Trophoblast cell (in vitro differentiated cells and primary cell): ENCODE data around the gene RBL1.
"Not testable (repeated sequence)": the region's sequence is repeated elsewhere in the genome, so short reads cannot be mapped to it uniquely, and the experiment has no call there.

Source experiments
- DNase-seq, 2 donors: peaks; one replicate each; pipeline ENCODE4 v3.0.0-alpha.2; 2016
- H2AFZ ChIP-seq: 2 replicates; pipeline ENCODE4 v1.6.1; 2013; ENCODE audit warnings: low read length, moderate library complexity, mild to moderate bottlenecking; ENCODE audit not compliant: insufficient read depth, poor library complexity
- H2AK5ac ChIP-seq: 2 replicates; pipeline ENCODE4 v1.6.1; 2013; ENCODE audit warnings: mild to moderate bottlenecking, low read length
- H2BK120ac ChIP-seq: 2 replicates; pipeline ENCODE4 v1.6.1; 2013; ENCODE audit warnings: low read length, mild to moderate bottlenecking, moderate library complexity; ENCODE audit not compliant: insufficient read depth, poor library complexity
- H2BK12ac ChIP-seq: 2 replicates; pipeline ENCODE4 v1.6.1; 2013; ENCODE audit warnings: mild to moderate bottlenecking, low read length, moderate library complexity
- H2BK5ac ChIP-seq: 2 replicates; pipeline ENCODE4 v1.6.1; 2013; ENCODE audit warnings: low read length, low read depth, moderate library complexity, mild to moderate bottlenecking; ENCODE audit not compliant: poor library complexity
- H3K14ac ChIP-seq: 2 replicates; pipeline ENCODE4 v1.6.1; 2013; ENCODE audit warnings: mild to moderate bottlenecking, low read length
- H3K18ac ChIP-seq: 2 replicates; pipeline ENCODE4 v1.6.1; 2013; ENCODE audit warnings: mild to moderate bottlenecking, low read length
- H3K23ac ChIP-seq: 2 replicates; pipeline ENCODE4 v1.6.1; 2013; ENCODE audit warnings: low read length
- H3K27ac ChIP-seq: 2 replicates; pipeline ENCODE4 v1.5.1; 2013; ENCODE audit warnings: low read depth, mild to moderate bottlenecking, inconsistent platforms, low read length, moderate library complexity
- H3K27me3 ChIP-seq: 2 replicates; pipeline ENCODE4 v1.6.1; 2013; ENCODE audit warnings: inconsistent platforms, mild to moderate bottlenecking, low read length, moderate library complexity; ENCODE audit not compliant: insufficient read depth
- H3K36me3 ChIP-seq, 2 experiments: 1 replicate in 1 of 2; 2 replicates in 1 of 2; pipeline ENCODE4 v1.6.1; 2013; ENCODE audit warnings: low read length in 2 of 2, mild to moderate bottlenecking in 2 of 2, moderate library complexity in 1 of 2; ENCODE audit not compliant: insufficient read depth in 2 of 2, control insufficient read depth in 1 of 2
- H3K4ac ChIP-seq: 2 replicates; pipeline ENCODE4 v1.6.1; 2013; ENCODE audit warnings: low read depth, mild to moderate bottlenecking, low read length, moderate library complexity
- H3K4me1 ChIP-seq, 2 experiments: 1 replicate in 1 of 2; 2 replicates in 1 of 2; pipeline ENCODE4 v1.6.1; 2013; ENCODE audit warnings: low read length in 2 of 2, mild to moderate bottlenecking in 2 of 2, moderate library complexity in 1 of 2; ENCODE audit not compliant: insufficient read depth in 2 of 2, control insufficient read depth in 1 of 2
- H3K4me2 ChIP-seq: 2 replicates; pipeline ENCODE4 v1.6.1; 2013; ENCODE audit warnings: inconsistent platforms, mild to moderate bottlenecking, low read length, moderate library complexity
- H3K4me3 ChIP-seq: 2 replicates; pipeline ENCODE4 v1.5.1; 2013; ENCODE audit warnings: mild to moderate bottlenecking, low read depth, low read length, inconsistent platforms
- H3K79me1 ChIP-seq: one replicate; pipeline ENCODE4 v1.6.1; 2013; ENCODE audit warnings: low read length
- H3K79me2 ChIP-seq: 2 replicates; pipeline ENCODE4 v1.6.1; 2013; ENCODE audit warnings: low read length, mild to moderate bottlenecking; ENCODE audit not compliant: control insufficient read depth, insufficient read depth, poor library complexity
- H3K9ac ChIP-seq: 2 replicates; pipeline ENCODE4 v1.6.1; 2013; ENCODE audit warnings: mild to moderate bottlenecking, low read length
- H3K9me3 ChIP-seq: 2 replicates; pipeline ENCODE4 v1.6.1; 2013; ENCODE audit warnings: low read depth, mild to moderate bottlenecking, control low read depth, inconsistent platforms, low read length; ENCODE audit not compliant: insufficient read depth
- H4K12ac ChIP-seq: 2 replicates; pipeline ENCODE4 v1.6.1; 2013; ENCODE audit warnings: low read depth, mild to moderate bottlenecking, low read length, moderate library complexity
- H4K8ac ChIP-seq: 2 replicates; pipeline ENCODE4 v1.6.1; 2013; ENCODE audit warnings: low read depth, mild to moderate bottlenecking, low read length, moderate library complexity
- H4K91ac ChIP-seq: one replicate; pipeline ENCODE4 v1.6.1; 2013; ENCODE audit warnings: low read depth, mild to moderate bottlenecking, low read length, moderate library complexity
- WGBS: extraction: QIAGEN DNeasy Blood & Tissue Kit; methylation state at CpG from one replicate; pipeline ENCODE4 v1.1.7; 2013; ENCODE audit warnings: missing lambda C conversion rate; ENCODE audit not compliant: insufficient read length, insufficient coverage; ENCODE audit errors: extremely low coverage; 5-methylcytosine and 5-hydroxymethylcytosine counted together

Gene RBL1

DNA sequence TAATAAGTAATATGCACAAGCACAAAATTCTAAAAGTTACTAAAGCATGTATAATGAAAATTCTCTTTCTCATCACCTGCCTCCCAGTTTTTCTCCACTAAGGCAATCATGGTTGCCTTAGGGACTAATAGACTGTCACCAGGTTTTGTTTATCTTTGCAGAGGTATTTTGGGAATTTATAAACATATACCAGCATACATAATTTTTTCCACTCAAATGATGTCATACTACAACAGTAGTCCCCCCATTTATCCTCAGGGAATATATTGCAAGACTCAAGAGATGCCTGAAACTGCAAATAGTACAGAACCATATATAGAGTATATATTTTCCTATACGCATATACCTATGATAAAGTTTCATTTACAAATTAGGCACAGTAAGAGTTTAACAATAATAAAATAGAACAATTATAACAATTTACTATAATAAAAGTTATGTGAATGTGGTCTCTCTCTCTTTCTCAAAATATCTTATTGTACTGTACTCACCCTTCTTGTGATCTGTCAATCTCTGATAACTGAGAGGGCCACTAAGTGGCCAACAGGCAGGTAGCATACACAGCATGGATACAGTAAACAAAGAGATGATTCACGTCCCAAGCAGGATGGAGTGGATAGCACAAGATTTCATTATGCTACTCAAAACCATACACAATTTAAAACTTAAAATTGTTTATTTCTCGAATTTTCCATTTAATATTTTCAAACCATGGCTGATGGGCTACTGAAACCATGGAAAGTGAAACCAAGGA is 19.7 kb downstream of the RBL1 start:
- H2AFZ ChIP-seq: no peak overlapping the region
- no peak overlapping the region for H2AK5ac ChIP-seq
- no peak overlapping the region for H4K91ac ChIP-seq
- H2BK120ac ChIP-seq: no peak overlapping the region
- no peak overlapping the region for H3K14ac ChIP-seq
- no peaks in the 10 kb centered on the region for H3K27me3 ChIP-seq
- H3K9ac ChIP-seq: no peak overlapping the region
- no peak overlapping the region for H2BK12ac ChIP-seq
- 89% methylated on average over 1 of the region's 3 CpGs for WGBS
- H3K9me3 ChIP-seq: no peaks in the 10 kb centered on the region
- H3K4me1 ChIP-seq: peaks cover 4 to 7% of the 10 kb centered on the region in 2 experiments
- no peak overlapping the region for H4K8ac ChIP-seq
- H3K79me2 ChIP-seq: no peaks in the 10 kb centered on the region
- H3K18ac ChIP-seq: no peak overlapping the region
- H3K4ac ChIP-seq: no peak overlapping the region
- peak; percentile 10 to 92 for DNase-seq
- no peak overlapping the region for H3K27ac ChIP-seq
- no peak overlapping the region for H3K4me3 ChIP-seq
- peaks cover 1 to 5% of the 10 kb centered on the region in 2 experiments for H3K36me3 ChIP-seq
- no peak overlapping the region for H4K12ac ChIP-seq
- H3K23ac ChIP-seq: no peak overlapping the region
- H2BK5ac ChIP-seq: no peak overlapping the region
- H3K79me1 ChIP-seq: peaks cover 3% of the 10 kb centered on the region
- H3K4me2 ChIP-seq: no peak overlapping the region

GRCh38 chr20:37072293-37073196 is 23.3 kb downstream of the RBL1 start:
- H3K4me1 ChIP-seq: peaks cover 4 to 7% of the 10 kb centered on the region in 2 experiments
- no peak overlapping the region for H4K8ac ChIP-seq
- H3K27me3 ChIP-seq: no peaks in the 10 kb centered on the region
- H4K12ac ChIP-seq: no peak overlapping the region
- no peak overlapping the region for H3K4me3 ChIP-seq
- H2BK5ac ChIP-seq: no peak overlapping the region
- H3K79me1 ChIP-seq: peaks cover 3% of the 10 kb centered on the region
- H3K18ac ChIP-seq: no peak overlapping the region
- H4K91ac ChIP-seq: no peak overlapping the region
- no peak overlapping the region for H2BK120ac ChIP-seq
- H2BK12ac ChIP-seq: no peak overlapping the region
- H2AFZ ChIP-seq: no peak overlapping the region
- WGBS: no CpG with 5 or more reads among the region's 17 CpGs
- H3K4ac ChIP-seq: no peak overlapping the region
- H3K23ac ChIP-seq: no peak overlapping the region
- no peak overlapping the region for H3K27ac ChIP-seq
- peak; percentile 76 to 93 for DNase-seq
- no peak overlapping the region for H3K14ac ChIP-seq
- no peak overlapping the region for H3K9ac ChIP-seq
- no peaks in the 10 kb centered on the region for H3K79me2 ChIP-seq
- H2AK5ac ChIP-seq: no peak overlapping the region
- no peak overlapping the region for H3K4me2 ChIP-seq
- H3K9me3 ChIP-seq: no peaks in the 10 kb centered on the region
- peaks cover 1 to 5% of the 10 kb centered on the region in 2 experiments for H3K36me3 ChIP-seq

GRCh38 chr20:37071481-37071911 is 24.3 kb downstream of the RBL1 start:
- Histone ChIP-seq H3K4ac (peak overlapping the region; percentile 17), H3K9ac (no peak overlapping the region), H4K12ac (peak overlapping the region; percentile 84), H3K79me1 (peaks cover 3% of the 10 kb centered on the region), H3K18ac (peak overlapping the region; percentile 93), H3K27me3 (no peaks in the 10 kb centered on the region), H2AK5ac (peak overlapping the region; percentile 69), H3K9me3 (no peaks in the 10 kb centered on the region), H4K8ac (peak overlapping the region; percentile 60), H2BK120ac (peak overlapping the region; percentile 80), H2BK5ac (peak overlapping the region; percentile 68), H3K23ac (no peak overlapping the region), H3K79me2 (no peaks in the 10 kb centered on the region), H2AFZ (peak overlapping the region; percentile 71), H3K36me3 (peaks cover 1 to 5% of the 10 kb centered on the region in 2 experiments), H3K4me3 (no peak overlapping the region), H3K14ac (peak overlapping the region; percentile 61), H4K91ac (peak overlapping the region; percentile 55), H3K4me2 (no peak overlapping the region), H3K4me1 (peaks cover 4 to 7% of the 10 kb centered on the region in 2 experiments), H2BK12ac (peak overlapping the region; percentile 49), H3K27ac (no peak overlapping the region)
- peak; percentile 71 to 79 for DNase-seq
- WGBS: no CpG with 5 or more reads among the region's 4 CpGs

DNA sequence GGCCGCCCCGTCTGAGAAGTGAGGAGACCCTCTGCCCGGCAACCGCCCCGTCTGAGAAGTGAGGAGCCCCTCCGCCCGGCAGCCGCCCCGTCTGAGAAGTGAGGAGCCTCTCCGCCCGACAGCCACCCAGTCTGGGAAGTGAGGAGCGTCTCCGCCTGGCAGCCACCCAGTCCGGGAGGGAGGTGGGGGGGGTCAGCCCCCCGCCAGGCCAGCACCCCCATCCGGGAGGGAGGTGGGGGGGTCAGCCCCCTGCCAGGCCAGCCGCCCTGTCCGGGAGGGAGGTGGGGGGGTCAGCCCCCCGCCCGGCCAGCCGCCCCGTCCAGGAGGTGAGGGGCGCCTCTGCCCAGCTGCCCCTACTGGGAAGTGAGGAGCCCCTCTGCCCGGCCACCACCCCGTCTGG is 26.2 kb downstream of the RBL1 start:
- H3K14ac ChIP-seq, H2BK12ac ChIP-seq, H3K36me3 ChIP-seq, H3K79me1 ChIP-seq, H4K91ac ChIP-seq, H4K12ac ChIP-seq, H2BK5ac ChIP-seq, H3K9ac ChIP-seq, H3K27me3 ChIP-seq, H3K4me3 ChIP-seq, H3K23ac ChIP-seq, H3K9me3 ChIP-seq, H3K4ac ChIP-seq, H4K8ac ChIP-seq, H2BK120ac ChIP-seq, H2AFZ ChIP-seq, H3K4me2 ChIP-seq, DNase-seq, H3K18ac ChIP-seq, H3K27ac ChIP-seq, H3K79me2 ChIP-seq, H3K4me1 ChIP-seq, H2AK5ac ChIP-seq: not testable (repeated sequence)
- no CpG with 5 or more reads among the region's 25 CpGs for WGBS
